HL-60 (cell line): ENCODE measurements around the gene PPFIA2.

ENCODE experiments used
- CTCF ChIP-seq: IDR thresholded peaks from one replicate; pipeline ENCODE4 v1.5.1; 2011; ENCODE audit warnings: low read length, control low read depth, inconsistent platforms; ENCODE audit not compliant: insufficient read depth
- GABPA ChIP-seq: IDR thresholded peaks from 2 replicates; pipeline ENCODE4 v1.6.1; 2012; ENCODE audit warnings: low read depth
- POLR2AphosphoS5 ChIP-seq: IDR thresholded peaks from 2 replicates; pipeline ENCODE4 v1.6.1; 2012; ENCODE audit warnings: low read depth
- SPI1 ChIP-seq: IDR thresholded peaks from 2 replicates; pipeline ENCODE4 v1.6.1; 2012; ENCODE audit warnings: low read depth, mild to moderate bottlenecking, borderline replicate concordance
- TF ChIP-seq, protein P1 (sequence below): IDR thresholded peaks from 2 replicates; pipeline ENCODE4 v1.6.1; 2012; ENCODE audit warnings: low read depth; ENCODE audit not compliant: insufficient replicate concordance

DNA sequence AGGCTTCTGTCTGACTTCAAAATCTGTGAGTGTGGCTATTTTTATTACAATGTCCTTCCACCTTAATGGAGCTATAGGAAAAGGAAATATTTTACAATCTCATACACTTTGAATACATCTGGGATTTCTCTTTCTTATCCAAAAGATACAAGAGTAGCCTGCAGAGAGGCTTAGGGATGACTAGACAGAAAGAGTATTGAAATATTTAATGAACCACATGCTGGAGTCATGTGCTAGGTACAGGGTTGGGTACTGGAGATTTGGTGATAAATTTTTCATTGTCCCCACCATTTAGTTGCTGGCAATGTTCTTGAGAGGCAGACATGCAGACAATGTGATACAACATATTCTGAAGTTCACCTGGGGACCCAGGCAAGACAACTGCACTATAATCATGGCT, 126.0 kb downstream of the PPFIA2 start:
- TF ChIP-seq POLR2AphosphoS5 (no peak), CTCF (no peak), GABPA (no peak), SPI1 (no peak)
- TF ChIP-seq, protein P1, sequence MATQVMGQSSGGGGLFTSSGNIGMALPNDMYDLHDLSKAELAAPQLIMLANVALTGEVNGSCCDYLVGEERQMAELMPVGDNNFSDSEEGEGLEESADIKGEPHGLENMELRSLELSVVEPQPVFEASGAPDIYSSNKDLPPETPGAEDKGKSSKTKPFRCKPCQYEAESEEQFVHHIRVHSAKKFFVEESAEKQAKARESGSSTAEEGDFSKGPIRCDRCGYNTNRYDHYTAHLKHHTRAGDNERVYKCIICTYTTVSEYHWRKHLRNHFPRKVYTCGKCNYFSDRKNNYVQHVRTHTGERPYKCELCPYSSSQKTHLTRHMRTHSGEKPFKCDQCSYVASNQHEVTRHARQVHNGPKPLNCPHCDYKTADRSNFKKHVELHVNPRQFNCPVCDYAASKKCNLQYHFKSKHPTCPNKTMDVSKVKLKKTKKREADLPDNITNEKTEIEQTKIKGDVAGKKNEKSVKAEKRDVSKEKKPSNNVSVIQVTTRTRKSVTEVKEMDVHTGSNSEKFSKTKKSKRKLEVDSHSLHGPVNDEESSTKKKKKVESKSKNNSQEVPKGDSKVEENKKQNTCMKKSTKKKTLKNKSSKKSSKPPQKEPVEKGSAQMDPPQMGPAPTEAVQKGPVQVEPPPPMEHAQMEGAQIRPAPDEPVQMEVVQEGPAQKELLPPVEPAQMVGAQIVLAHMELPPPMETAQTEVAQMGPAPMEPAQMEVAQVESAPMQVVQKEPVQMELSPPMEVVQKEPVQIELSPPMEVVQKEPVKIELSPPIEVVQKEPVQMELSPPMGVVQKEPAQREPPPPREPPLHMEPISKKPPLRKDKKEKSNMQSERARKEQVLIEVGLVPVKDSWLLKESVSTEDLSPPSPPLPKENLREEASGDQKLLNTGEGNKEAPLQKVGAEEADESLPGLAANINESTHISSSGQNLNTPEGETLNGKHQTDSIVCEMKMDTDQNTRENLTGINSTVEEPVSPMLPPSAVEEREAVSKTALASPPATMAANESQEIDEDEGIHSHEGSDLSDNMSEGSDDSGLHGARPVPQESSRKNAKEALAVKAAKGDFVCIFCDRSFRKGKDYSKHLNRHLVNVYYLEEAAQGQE, result no peak
